ENCODE measurements around the gene AGO1. TPM values are rescaled to one million over a fixed set of nuclear protein-coding genes. Genes with fewer than 3 reads are reported as not detected.
"Not testable (repeated sequence)": the region's sequence is repeated elsewhere in the genome, so short reads cannot be mapped to it uniquely, and the experiment has no call there.

AGO1 gene
- total RNA-seq, 2 donors from 2014 or later: 31.8 to 52.0 TPM

GRCh38 chr1:35945327-35945726 is 62.3 kb downstream of the AGO1 start:
- TF ChIP-seq POLR2A (IDR thresholded peaks at IDR 0.05) (no peak), POLR2AphosphoS5 (IDR thresholded peaks at IDR 0.05) (no peak), CTCF (IDR thresholded peaks at IDR 0.05) (no peak)
- H3K9me3 ChIP-seq: no peaks in the 10 kb centered on the region
- no peak overlapping the region for H3K27ac ChIP-seq
- WGBS: 48% methylated on average over 2 of the region's 2 CpGs
- no peak overlapping the region for H3K4me3 ChIP-seq
- H3K27me3 ChIP-seq (replicated peaks; ENCODE audit: insufficient read depth): no peaks in the 10 kb centered on the region
- no peaks in the 10 kb centered on the region for H3K36me3 ChIP-seq
- DNase-seq (ENCODE audit: low spot score): no peak
- H3K4me1 ChIP-seq (replicated peaks): no peaks in the 10 kb centered on the region
- intact Hi-C loops (cut with DNase I): no loop called here

DNA sequence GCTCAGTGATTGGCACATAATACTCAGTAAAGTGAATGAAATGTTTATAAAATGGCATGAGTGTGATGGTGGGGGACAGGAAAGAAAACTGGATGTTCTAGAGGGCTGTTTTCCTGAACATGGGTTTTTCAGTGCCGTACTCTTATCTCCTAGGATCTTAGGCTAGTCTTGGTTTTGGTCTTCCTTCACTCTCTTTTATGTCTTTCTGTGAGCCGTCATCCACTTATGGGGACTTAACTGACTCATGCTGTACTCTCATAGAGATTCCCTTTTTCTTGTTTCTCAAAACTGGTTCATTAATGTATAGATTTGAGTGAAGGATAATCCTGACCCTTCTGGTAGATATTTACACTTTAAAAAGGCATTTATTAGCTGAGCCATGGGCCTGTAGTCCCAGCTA is 64.5 kb downstream of the AGO1 start:
- Histone ChIP-seq H3K9me3 (no peaks in the 10 kb centered on the region), H3K36me3 (no peaks in the 10 kb centered on the region), H3K4me1 (replicated peaks) (no peaks in the 10 kb centered on the region), H3K27me3 (replicated peaks; ENCODE audit: insufficient read depth) (no peaks in the 10 kb centered on the region), H3K27ac (no peak overlapping the region), H3K4me3 (no peak overlapping the region)
- 94% methylated on average over 2 of the region's 2 CpGs for WGBS
- intact Hi-C loops (cut with DNase I): no loop called here
- no peak for DNase-seq (ENCODE audit: low spot score)
- TF ChIP-seq POLR2AphosphoS5 (IDR thresholded peaks at IDR 0.05): no peak
- no peak for TF ChIP-seq POLR2A (IDR thresholded peaks at IDR 0.05)
- TF ChIP-seq CTCF (IDR thresholded peaks at IDR 0.05): no peak

GRCh38 chr1:35958558-35958957 is 75.5 kb downstream of the AGO1 start:
- no peak overlapping the region for H3K27ac ChIP-seq
- H3K4me1 ChIP-seq (replicated peaks): no peaks in the 10 kb centered on the region
- 52% methylated on average over 1 of the region's 1 CpG for WGBS
- intact Hi-C loops (cut with DNase I): no loop called here
- no peak overlapping the region for H3K4me3 ChIP-seq
- H3K9me3 ChIP-seq: no peaks in the 10 kb centered on the region
- H3K27me3 ChIP-seq (replicated peaks; ENCODE audit: insufficient read depth): no peaks in the 10 kb centered on the region
- no peak for DNase-seq (ENCODE audit: low spot score)
- TF ChIP-seq POLR2A (IDR thresholded peaks at IDR 0.05) (no peak), POLR2AphosphoS5 (IDR thresholded peaks at IDR 0.05) (no peak), CTCF (IDR thresholded peaks at IDR 0.05) (no peak)
- no peaks in the 10 kb centered on the region for H3K36me3 ChIP-seq

DNA sequence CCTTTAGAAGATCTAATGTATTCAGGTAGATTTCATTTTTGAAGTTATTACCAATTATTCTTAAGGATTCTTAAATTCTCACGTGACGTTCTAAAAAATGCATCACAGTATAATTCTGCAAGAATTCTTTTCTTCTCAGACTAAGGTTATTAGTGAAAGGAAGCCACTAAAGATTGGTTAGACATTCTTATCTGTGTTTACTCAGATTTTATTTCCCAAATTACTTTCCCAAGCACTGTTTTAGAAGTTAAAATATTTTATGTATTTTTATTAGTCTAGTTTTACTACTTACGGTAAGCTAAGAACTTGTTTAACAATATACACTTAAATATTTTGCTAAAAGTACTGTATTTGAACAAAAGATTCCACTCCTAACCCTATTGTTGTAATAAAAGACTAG is 76.3 kb downstream of the AGO1 start:
- no peak for TF ChIP-seq POLR2AphosphoS5 (IDR thresholded peaks at IDR 0.05)
- no peak for DNase-seq (ENCODE audit: low spot score)
- 22% methylated on average over 3 of the region's 3 CpGs for WGBS
- H3K27ac ChIP-seq: no peak overlapping the region
- no peaks in the 10 kb centered on the region for H3K9me3 ChIP-seq
- no peaks in the 10 kb centered on the region for H3K4me1 ChIP-seq (replicated peaks)
- H3K36me3 ChIP-seq: no peaks in the 10 kb centered on the region
- intact Hi-C loops (cut with DNase I): no loop called here
- no peaks in the 10 kb centered on the region for H3K27me3 ChIP-seq (replicated peaks; ENCODE audit: insufficient read depth)
- no peak overlapping the region for H3K4me3 ChIP-seq

DNA sequence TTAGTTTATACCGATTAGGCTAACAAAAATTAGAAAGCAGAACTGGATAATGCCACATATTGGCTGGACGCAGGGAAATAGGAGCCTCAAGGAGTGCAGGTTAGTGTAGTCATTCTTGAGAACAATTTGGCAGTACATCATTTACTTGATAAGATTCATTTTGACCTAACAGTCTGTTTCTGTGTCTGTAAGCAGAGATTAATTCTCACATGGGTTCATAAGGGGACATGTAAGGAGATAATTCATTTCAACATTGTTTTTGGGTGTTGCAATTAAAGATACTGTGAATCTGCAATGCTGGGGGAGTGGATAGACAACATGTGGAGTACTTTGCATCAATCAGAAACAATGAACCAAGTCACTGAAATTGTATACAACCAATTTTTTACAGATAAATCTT is 79.9 kb downstream of the AGO1 start:
- WGBS: 59% methylated on average over 2 of the region's 2 CpGs
- intact Hi-C loops (cut with DNase I): no loop called here
- Histone ChIP-seq H3K4me3 (no peak overlapping the region), H3K4me1 (replicated peaks) (no peaks in the 10 kb centered on the region), H3K36me3 (no peaks in the 10 kb centered on the region), H3K9me3 (no peaks in the 10 kb centered on the region), H3K27ac (no peak overlapping the region), H3K27me3 (replicated peaks; ENCODE audit: insufficient read depth) (no peaks in the 10 kb centered on the region)
- TF ChIP-seq POLR2A (IDR thresholded peaks at IDR 0.05) (no peak), POLR2AphosphoS5 (IDR thresholded peaks at IDR 0.05) (no peak), CTCF (IDR thresholded peaks at IDR 0.05) (no peak)
- no peak for DNase-seq (ENCODE audit: low spot score)

DNA sequence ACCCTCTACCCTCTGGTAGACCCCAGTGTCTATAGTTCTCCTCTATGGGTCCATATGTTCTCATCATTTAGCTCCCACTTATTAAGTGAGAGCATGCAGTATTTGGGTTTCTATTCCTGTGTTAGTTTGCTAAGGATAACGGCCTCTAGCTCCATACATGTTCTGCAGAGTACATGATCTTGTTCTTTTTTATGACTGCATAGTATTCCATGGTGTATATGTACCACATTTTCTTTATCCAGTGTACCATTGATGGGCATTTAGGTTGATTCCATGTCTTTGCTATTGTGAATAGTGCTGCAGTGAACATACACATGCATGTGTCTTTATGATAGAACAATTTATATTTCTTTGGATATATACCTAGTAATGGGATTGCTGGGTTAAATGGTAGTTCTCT is 81.3 kb downstream of the AGO1 start:
- H3K27ac ChIP-seq; H3K36me3 ChIP-seq; H3K9me3 ChIP-seq; H3K4me3 ChIP-seq; intact Hi-C loops (cut with DNase I); H3K4me1 ChIP-seq (replicated peaks); DNase-seq (ENCODE audit: low spot score); H3K27me3 ChIP-seq (replicated peaks; ENCODE audit: insufficient read depth): not testable (repeated sequence)
- 100% methylated on average over 1 of the region's 1 CpG for WGBS
